ENCODE results near the gene FYN. TPM values are rescaled to one million over a fixed set of nuclear protein-coding genes. Genes with fewer than 3 reads are reported as not detected.

FYN gene
- total and polyA plus RNA-seq, 10 of the 15 experiments (the other 5 are each of a cell fraction or from before 2014, with no cell fraction given) = 51.4 to 247 (median 138) TPM

- no peak; the same call in none of the 2 replicates for TF ChIP-seq MLLT1 (IDR thresholded peaks at IDR 0.05)
- TF ChIP-seq SMC3 (IDR thresholded peaks at IDR 0.05; ENCODE audit: borderline replicate concordance, low read length) = no peak
- TF ChIP-seq ELK1 (IDR thresholded peaks at IDR 0.05; ENCODE audit: low read depth, low read length) = no peak
- TF ChIP-seq FOXK2 (IDR thresholded peaks at IDR 0.05) = no peak
- TF ChIP-seq STAT3 (IDR thresholded peaks at IDR 0.05; ENCODE audit: low read depth, low read length) = peak; percentile 92; the same call in 1 of the 2 replicates
- TF ChIP-seq NFXL1 (IDR thresholded peaks at IDR 0.05; ENCODE audit: borderline replicate concordance) = no peak
- no peak for TF ChIP-seq NFYB (IDR thresholded peaks at IDR 0.05; ENCODE audit: insufficient read depth, low read depth, low read length)
- TF ChIP-seq TCF12 (IDR thresholded peaks at IDR 0.05; ENCODE audit: low read depth, low read length) = peak; percentile 73; the same call in 1 of the 2 replicates
- 0 out of 2 replicates have a peak, but pooled peaks have one; percentile 56 for TF ChIP-seq POLR2AphosphoS5 (IDR thresholded peaks at IDR 0.05; ENCODE audit: low read length)
- TF ChIP-seq KDM1A (IDR thresholded peaks at IDR 0.05; ENCODE audit: borderline replicate concordance) = no peak
- no peak for TF ChIP-seq FOS (IDR thresholded peaks at IDR 0.05; ENCODE audit: borderline replicate concordance, extremely low read depth, insufficient read length)
- no peak for TF ChIP-seq WRNIP1 (IDR thresholded peaks at IDR 0.05; ENCODE audit: borderline replicate concordance, low read depth, low read length)
- peak; percentile 95 for TF ChIP-seq BCL3 (IDR thresholded peaks at IDR 0.05; ENCODE audit: borderline replicate concordance, insufficient read depth, low read depth, low read length, poor library complexity, severe bottlenecking)
- TF ChIP-seq IKZF2 (IDR thresholded peaks at IDR 0.05) = peak; percentile 88 to 90; a peak in 3 of 4 replicates
- no peak for TF ChIP-seq ZBTB11 (CRISPR knock-in tag; IDR thresholded peaks at IDR 0.05)
- TF ChIP-seq E2F8 (IDR thresholded peaks at IDR 0.05; ENCODE audit: low read depth, partially characterized antibody) = no peak
- TF ChIP-seq PAX5 (IDR thresholded peaks at IDR 0.05; ENCODE audit: borderline replicate concordance, low read depth, low read length) = peak; percentile 71
- no peak for TF ChIP-seq PAX8 (IDR thresholded peaks at IDR 0.05)
These were observed 108.7 kb downstream of the FYN start (continued) for GRCh38 chr6:111764238-111765175.
